NK-92 (cell line): Measurements from ENCODE around the gene R3HDM2.
"Not testable (repeated sequence)": the region's sequence is repeated elsewhere in the genome, so short reads cannot be mapped to it uniquely, and the experiment has no call there.

Experiments used
- DNase-seq: peaks from one replicate; lab custom pipeline; 2025; ENCODE audit not compliant: unreplicated experiment; lab: John Stamatoyannopoulos, UW

Gene R3HDM2

DNA sequence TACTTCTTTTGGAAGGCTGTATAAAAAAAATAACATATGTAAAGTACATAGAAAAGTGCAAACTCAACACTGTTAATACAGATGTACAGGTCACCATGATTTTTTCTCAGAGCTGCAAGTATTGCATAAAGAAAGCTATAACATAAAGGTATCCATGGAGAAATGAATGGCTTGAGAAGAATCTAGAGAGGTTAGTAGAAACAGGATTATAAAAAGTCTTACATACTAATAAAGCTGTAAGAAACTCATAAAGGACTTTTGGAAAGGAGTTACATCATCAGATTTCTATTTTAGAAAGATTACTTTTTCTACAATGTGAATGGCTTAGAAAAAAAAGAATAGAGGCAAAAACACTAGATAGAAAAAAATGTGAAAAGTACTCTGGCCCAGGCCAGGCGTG is 46.4 kb downstream of the R3HDM2 start:
- DNase-seq: no peak

DNA sequence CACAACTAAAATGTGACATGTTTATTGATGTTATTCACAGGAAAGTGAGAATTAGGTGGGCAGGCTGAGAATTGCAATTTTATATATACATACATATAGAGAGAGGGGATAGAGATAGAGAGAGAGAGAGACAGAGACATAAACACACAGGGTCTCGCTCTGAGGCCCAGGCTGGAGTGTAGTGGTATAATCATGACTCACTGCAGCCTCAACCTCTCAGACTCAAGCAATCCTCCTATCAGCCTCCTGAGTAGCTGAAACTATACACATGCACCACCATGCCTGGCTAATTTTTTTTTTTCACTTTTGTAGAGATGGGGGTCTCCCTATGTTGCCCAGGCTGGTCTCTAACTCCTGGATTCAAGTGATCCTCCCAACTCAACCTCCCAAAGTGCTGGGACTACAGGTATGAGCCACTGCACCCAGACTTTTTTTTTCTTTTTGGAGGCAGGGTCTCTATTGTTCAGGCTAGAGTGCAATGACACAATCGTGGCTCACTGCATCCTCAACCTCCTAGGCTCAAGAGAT is 49.1 kb downstream of the R3HDM2 start:
- DNase-seq: no peak

DNA sequence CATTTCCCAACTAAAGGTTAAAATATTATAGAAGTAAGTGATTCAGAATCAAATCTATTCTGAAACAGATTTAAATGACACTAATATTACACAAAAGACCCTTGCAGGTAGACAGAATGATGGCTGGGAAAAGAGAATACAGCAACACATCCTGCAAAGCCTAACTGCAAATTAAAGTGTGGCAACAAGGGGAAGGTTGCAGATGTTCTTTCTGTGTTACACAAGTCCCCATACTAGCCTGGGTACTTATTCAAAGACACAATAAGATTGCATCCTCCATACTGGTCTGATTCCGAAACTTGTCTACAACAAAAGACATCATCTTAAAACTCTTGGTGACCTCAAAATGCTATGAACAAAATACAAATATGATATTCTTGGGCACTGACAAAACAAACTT is 50.5 kb downstream of the R3HDM2 start:
- DNase-seq: no peak

DNA sequence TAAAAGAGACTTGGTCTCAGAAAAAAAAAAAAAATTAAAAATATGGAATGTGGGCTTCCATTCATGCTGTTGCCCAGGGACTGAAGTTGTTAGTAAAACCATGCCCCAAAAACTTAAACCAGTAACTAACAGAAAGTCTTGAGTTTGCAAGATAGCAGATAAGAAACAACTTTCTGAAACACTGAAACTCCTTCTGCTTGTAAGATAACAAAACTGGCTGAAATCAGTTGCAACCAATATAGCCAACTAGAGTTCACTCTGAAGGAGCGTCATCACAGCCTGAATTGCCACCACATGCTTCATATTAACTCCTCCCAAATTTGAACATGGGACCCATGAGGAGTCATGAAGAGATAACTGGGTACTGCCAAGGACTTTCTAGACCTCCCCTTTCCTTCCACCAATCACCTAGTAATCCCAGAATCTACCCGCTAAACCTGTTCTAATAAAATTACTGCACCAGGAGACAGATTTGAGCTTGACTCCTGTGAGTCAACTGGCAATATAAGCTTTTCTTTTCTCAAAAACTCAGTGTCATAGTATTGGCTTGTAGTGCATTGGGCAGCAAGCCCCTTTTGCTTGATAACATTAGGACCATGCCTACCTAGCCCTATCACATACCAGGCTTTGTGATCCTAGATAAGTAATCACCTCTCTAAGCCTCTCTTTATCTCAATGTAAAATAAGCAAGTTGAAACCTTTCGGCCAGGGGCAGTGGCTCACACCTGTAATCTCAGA is 53.6 kb downstream of the R3HDM2 start:
- DNase-seq: no peak

DNA sequence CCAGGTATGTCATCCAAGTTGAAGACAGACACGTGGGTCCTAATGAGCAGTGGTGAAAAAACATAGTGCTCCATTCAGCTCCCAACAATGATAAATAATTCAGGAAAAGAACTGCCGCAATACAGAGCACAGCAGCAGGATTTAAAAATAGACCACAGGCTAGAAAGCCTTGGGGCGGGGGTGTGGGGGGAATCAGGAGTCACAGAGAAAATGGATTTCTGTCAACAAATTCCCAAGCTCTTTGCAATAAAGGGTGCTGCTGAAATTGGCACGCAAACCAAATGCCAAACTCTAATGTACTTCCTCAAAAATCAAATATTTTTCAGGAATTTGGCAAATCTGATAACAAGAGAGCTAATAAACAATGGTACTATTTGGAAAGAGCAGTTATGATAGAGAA is 58.6 kb downstream of the R3HDM2 start:
- DNase-seq: no peak

DNA sequence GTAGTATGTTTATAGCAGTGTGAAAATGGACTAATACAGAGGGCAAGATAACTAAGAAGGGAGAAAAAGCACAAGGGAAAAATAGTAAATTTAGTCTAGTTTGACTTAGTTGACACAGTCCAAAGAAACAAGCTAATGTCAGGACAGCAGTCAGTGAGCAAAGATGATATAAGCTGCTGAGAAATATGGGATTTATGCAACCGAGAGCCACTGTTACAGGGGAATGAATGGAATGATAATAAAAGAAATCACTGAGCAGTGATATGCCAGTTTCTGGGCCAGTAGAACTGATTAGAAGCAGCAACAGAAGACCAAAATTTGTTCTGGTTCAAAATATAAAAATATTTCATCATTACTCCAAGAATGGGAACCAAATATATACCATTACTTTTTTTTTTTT is 60.1 kb downstream of the R3HDM2 start:
- DNase-seq: no peak

DNA sequence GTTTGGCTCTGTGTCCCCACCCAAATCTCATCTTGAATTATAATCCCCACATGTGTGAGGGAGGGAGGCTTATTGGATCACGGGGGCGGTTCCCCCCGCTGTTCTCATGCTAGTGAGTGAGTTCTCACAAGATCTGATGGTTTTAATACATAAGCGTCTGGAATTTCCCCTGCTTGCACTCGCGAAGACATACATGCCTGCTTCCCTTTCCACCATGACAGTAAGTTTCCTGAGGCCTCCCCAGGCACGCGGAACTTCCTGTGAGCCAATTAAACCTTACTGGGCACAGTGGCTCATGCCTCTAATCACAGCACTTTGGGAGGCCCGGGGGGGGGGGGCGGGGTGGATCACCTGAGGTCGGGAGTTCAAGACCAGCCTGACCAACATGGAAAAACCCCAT is 60.8 kb downstream of the R3HDM2 start:
- no peak for DNase-seq

DNA sequence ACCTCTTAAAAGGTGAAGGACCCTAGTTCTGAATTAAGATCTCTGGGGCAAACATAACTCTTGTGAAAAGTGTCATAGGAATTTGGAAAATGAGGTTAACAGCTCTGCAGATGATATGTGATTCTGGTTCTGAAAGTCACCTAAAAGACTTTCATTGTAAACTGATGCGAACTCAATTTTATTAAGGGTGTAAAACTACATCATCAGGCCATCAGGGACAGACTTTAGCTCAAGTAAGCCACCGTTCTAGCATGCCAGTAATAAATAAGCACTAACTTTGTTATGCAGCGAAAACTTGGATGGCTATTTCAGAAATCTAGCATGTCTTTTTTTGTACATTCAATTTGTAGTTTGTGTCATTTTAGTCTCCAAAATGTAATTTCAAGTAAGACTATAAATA is 61.6 kb downstream of the R3HDM2 start:
- DNase-seq: no peak

DNA sequence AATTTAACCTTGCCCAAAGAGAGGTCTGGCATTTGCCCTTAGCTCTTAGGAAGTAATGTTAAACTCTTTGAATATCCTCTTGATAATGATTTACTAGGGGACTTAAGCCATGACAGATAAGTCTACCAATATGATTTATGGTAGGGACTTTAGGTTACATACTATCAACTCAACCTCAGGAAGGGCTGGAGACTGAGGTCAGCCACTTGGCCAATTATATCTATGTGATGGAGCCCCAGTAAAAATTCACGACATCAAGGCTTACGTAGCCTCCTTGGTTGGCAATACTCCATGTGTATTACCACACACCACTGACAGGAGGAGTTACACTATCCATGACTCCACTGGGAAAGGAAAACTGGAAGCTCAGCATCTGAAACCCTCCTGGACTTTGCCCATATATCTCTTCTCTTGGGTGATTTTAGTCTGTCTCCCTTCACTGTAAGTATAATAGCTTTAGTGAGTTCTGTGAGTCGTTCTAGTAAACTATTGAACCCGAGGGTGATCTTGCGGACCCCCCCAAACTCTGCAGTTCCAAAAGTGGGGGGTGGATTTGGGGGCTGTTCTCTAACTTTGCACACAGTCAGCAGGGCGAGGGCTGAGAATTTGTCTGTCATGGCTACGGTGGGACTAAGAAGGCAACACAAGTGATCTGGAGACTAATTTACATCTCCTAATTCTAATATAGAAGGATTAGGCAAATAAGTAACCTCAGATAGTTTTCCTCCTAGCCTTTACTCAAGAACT is 62.3 kb downstream of the R3HDM2 start:
- no peak for DNase-seq

DNA sequence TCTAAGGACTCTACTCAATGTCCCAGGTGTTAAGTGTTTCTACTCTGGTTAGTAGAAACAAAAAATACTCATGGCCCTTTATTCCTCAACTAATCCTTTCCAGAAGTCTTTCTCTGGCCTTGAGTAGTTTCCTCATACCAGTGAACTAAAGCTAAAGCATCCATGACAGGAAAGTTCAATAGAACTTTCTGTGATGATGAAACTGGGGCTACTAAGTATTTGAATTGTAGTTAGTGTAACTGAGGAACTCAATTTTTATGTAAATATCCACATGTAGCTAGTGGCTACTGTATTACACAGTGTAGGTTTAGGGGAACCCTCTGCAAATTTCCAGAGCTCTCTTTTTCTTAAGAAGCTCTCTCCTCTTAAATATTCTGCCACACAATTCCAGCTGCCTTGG is 63.7 kb downstream of the R3HDM2 start:
- no peak for DNase-seq

DNA sequence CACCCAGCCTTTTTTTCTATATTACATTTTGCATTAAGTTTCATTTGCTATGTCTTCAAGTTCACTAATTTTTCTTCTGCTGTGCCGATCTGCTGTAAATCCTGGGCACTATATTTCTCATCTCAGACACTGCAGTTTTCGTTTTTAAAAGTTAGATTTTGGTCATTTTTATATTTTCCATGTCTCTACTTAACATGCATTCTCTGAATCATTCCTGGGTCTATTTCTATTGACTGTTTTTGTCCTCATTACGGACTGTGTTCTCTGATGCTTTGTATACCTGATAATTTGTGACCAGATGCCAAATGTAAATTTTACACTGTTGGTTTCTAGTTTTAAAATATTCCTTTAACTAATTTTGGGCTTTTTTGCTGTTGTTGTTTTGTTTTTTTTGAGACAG is 64.5 kb downstream of the R3HDM2 start:
- no peak for DNase-seq

DNA sequence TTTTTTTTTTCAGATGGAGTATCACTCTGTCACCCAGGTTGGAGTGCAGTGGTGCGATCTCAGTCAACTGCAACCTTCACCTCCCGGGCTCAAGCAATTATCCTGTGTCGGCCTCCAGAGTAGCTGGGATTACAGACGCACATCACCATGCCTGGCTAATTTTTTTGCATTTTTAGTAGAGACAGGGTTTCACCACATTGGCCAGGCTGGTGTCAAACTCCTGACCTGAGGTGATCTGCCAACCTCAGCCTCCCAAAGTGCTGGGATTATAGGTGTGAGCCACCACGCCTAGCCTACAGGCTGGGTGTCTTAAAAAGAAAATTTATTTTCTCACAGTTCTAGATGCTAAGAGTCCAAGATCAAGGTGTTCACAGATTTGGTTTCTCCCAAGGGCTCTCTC is 66.7 kb downstream of the R3HDM2 start:
- DNase-seq: not testable (repeated sequence)

DNA sequence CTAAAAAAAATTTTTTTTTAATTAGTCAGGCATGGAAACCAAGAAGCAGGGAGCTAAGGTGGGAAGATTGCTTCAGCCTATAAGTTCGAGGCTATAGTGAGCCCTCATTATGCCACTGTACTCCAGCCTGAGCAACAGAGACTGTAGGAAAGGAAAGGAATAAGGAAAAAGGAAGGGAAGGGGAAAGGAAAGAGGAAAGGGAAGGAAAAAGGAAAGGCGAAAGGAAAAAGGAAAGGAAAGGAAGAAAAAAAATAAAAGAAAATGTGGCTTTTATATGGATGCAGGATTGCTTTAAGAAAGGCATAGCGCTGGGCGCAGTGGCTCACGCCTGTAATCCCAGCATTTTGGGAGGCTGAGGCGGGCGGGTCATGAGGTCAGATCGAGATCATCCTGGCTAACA is 70.4 kb downstream of the R3HDM2 start:
- DNase-seq: no peak

DNA sequence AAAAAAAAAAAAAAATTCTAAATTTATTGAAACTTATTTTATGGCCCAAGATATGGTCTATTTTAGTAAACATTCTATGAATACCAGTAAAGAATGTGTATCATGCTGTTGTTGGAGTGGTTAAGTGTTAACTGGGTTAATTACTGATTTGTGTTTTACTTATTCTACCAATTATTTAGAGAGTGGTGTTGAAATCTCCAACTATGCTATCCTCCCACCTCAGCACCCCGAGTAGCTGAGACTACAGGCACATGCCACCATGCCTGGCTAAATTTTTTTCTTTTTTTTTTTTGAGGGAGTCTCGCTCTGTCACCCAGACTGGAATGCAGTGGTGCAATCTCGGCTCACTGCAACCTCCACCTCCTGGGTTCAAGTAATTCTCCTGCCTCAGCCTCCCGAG is 72.2 kb downstream of the R3HDM2 start:
- DNase-seq: no peak

DNA sequence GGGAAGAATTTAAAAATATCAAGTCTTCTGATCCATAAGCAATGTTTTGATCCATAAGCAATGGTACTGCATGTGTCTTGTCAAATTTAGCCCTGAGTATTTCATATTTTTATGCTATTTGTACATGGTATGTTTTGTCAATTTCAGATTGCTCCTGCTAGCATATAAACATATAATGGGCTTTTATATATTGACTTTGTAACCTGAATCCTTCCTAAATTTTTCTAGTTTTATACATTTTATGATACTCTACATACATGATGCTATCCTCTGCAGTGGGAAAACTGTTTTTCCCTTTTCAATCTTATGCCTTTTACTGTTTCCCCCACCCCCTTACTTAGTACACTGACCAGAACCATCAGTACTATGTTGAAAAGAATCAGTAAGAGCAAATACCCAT is 75.1 kb downstream of the R3HDM2 start:
- DNase-seq: no peak

DNA sequence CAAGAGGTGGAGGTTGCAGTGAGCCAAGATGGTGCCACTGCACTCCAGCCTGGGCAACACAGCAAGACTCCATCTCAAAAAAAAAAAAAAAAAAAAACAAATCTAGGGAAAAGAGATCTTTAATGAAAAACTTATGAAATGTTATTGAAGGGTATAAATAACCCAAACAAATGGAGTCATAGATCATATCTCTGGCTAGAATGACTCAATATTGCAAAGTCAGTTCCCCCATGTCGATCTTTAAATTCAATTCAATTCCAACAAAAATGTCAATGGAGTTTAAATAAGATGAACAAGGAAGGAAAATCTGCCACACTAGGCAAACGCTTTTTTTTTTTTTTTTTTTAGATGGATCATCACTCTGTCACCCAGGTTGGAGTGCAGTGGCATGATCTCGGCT is 78.7 kb downstream of the R3HDM2 start:
- DNase-seq: no peak

DNA sequence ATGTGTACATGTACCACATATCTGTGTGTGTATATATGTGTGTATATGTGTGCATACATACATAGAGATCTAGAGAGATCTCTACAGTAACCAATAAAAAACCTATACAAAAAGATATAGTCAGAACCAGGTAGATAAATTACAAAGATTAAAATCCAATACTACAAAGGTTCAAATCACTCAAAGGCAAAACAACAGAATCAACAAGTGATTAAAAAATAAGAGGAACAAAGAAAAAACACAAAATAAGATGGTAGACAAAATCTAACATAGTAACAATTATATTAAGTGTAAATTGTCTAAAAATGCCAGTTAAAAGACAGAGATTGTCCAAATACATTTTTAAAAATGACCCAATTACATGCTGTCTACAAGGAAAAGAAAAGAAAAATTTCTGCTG is 83.6 kb downstream of the R3HDM2 start:
- no peak for DNase-seq

DNA sequence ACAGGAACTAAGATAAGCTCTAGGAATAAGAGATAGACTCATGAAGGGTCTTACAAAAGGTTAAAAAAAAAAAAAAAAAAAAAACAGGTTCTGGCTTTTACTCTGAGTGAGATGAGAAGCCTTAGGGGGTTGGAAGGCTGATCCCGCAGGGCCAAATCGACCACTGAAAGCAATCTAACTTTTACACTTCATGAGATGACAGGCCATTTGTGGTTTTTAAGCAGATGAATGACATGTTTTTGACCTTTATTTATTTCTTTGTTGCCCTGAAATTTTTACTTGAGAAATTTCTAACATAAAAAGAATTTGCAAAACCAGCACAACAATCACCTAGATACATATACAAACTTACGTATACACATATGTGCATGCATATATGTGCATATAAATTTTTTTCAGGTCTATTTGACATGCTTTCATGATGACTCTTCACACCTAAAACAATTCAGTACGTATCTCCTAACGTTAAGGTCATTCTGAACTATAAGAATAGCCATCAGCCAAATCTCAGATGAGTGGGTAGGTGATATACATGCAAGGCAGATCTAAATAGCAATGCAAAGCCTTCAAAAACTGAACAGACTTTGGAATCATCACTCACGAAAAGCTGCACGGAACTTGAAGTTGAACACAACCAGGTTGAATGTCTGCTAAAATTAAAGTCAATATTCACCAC is 87.0 kb downstream of the R3HDM2 start:
- DNase-seq: no peak

DNA sequence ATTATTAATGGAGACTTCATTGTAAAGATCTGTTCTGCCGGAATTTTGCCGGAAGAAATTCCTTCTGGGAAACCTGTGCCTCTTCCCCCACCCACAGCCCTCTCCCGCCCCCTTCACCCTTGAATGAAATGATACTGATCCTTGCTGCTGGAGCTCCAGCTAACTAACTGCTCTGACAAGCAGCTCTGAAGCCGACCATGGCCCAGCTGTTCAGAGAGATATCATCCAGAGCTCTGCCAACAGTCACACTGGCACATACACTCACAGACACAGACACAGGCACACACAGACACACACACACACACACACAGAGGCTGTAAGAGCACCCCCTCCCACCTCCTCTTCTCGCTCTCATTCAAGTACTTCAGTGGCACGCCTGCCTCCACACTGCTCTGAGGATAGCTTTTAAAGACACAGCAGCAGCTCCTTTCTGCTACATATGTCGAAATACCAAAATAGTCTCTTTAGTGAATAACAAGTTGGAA is 88.6 kb downstream of the R3HDM2 start:
- no peak for DNase-seq

DNA sequence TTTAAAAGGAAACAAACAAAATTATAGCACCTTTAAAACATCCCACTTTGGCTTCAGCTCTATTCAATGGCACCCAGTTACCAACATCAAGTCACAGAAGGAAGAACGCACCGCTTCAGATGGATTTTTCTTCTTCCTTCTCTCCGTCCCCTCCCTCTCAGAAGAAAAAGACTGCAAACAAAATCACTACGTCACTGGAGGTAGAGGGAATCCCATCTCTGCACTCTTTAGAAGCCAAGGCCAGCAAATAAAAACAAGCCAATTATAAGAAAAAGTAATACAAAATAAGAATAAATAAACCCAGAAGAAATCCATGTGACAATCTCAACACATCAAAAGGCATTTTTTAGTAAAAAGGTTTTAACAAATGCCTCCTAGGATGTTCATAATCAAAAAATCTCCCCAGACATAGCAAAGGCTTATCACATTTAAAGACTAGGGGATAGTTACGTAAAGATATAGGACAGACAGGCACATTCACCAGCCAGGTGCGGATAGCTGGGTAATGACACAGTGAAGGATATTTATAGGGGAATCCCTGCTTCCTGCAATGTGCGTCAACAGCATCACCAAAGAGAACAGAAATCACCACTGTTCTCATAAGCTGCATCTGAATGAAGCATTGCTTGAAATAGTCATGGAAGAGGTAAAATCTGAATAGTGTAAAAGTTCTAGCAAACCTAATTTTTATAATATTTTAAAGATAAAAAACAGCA is 89.4 kb downstream of the R3HDM2 start:
- no peak for DNase-seq

DNA sequence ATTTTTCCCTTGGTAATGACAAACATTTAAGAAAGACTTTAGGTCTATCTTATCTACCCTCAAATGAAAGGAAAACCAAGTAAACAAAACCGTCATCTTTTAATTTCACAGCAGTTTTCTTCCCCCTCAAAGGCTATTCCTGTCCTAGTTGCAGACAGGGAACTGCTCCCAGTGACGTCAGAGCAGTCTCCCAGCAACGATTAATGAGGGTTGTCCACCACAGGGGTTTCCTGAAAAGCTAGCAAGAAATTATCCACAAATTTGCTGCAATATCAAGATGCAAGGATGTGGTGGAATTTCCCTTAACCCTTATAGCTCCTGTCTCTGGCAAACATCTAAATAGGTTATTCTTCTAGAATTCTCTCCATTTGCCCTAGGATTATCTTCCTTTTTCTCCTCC is 90.7 kb downstream of the R3HDM2 start:
- DNase-seq: no peak
